Right renal pelvis (tissue), 4 donors: ENCODE measurements around the gene MEX3D. TPM values are rescaled to one million over a fixed set of nuclear protein-coding genes. Genes with fewer than 3 reads are reported as not detected.

ENCODE experiments used
- DNase-seq, 4 donors: peaks; one replicate each; pipeline ENCODE4 v3.0.0-alpha.2; 2013; ENCODE audit warnings: low read depth in 4 of 4, low spot score in 3 of 4, missing footprints in 1 of 4
- polyA plus RNA-seq, 4 donors: library from polyadenylated mRNA; unstranded; fragments of 120-200 nt; gene quantifications; one replicate each; pipeline ENCODE4 v1.2.1, GENCODE V29; 2013; ENCODE audit not compliant: insufficient read length in 4 of 4

MEX3D gene
- polyA plus RNA-seq, 4 donors: 23.7 to 40.4 (median 26.3) TPM

DNA sequence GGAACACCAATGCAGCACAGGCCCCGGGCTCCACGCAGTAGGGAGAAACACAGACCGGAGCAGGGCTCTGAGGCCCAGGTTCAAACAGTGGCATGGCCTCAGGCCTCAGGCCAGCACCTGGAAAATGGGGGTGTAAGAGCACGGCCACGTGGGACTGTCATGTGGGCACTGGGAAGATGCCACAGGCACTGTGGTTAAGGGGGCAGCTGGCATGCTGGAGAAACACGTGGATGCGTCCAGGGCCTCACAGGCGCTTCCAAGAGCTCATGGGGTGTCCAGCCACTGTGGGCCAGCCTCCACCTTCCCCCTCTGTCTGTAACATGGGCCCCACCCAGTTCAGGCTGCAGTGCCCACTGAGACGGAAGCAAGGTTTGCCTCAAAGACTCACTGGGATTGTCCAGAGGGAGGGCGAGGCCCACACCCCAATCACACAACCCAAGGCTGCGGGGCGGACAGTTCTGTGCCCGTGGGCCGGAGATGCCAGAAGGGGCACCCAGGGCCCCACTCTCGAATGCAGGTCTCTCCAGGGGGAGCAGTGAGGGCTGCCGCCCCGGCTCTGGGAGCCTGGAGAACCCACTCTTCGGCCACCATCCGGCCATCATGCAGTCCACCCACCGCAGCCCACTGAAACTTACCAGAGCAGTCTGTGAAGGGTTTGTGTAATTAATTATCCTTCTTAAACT, 30.8 kb upstream of the MEX3D start:
- DNase-seq: no peak

DNA sequence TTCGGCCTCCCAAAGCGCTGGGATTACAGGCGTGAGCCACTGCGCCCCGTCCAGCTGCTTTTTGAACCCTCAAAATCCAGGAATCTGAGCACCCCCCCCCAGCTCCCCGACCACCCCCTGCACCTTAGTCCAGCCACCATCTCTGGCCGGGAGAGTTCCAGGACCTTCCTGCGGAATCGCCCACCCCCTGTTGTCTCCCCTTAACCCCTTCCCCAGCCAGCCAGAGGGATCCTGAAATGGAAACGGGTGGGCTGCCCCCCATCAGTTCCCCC, 25.3 kb upstream of the MEX3D start:
- no peak for DNase-seq

DNA sequence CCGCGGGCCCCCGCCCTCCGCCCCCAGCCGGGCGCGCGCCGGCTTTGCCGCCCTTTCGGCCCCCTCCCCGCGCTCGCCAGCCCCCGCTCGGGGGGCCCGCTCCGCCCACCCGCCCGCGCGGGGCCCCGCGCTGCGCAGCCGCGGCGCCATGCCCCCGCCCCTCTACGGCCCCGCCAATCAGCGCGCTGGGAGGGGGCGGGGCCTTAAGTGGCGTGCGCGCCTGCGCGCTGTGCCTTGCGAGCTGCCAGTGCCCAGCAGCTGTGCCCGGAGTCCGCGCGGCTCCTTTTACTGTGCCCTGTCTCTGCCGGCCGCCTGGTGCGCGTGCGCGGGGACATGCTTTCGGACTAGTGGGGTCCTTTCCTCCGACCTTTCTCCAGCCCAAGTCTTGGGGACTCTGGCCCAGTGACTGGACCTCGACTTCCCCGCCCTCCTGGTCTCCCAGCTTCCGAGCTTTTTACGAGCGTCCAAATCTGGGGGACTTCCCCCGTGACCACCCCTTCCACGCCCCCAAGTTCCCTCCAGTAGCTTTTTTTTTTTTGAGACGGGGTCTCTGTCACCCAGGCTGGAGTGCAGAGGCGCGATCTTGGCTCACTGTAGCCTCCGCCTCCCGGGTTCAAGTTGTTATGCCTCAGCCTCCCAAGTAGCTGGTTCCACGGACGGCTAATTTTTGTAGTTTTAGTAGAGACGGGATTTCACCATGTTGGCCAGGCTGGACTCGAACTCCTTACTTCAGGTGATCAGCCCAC, 24.8 kb upstream of the MEX3D start, which contains the start of gene MBD3:
Gene MBD3 (minus strand): TSS at position 111 of the 746 bp plus-strand sequence. CDS start 234 bp downstream, outside the sequence.
- DNase-seq: peak; percentile 86 to 91 (median 88)

DNA sequence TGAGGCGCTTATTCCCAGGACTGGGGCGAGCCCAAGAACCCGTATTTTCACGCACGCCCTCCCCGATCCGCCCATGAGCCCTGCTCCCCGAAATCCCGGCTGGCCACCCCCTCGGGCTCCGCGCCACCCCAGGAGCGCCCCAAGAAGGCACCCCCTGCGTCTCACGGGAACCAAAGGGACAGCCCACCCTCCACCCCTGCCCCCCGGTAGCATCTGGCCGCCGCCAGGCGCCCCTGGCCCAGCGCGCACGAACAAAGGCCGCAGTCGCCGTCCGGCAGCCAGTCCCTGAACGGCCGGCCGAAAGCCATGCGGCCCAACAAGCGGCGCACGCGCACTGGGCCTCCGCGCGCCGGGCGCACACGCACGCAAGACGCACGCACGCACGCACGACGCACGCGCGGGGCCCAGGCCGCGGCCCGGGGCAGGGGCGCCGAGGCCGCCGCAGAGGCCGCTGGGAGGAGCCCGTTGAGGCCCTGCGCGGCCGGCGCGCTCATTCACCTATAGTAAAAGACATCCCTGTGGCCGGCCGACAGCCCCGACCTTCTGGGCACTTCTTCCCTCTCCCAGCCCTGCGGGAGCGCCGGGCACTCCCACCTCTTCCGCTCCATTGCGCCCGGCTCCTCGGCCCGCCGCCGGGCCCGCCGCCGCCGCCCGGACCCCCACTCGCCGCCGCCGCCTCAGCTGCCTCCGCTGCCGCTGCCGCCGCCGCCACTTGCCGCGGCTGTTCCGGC, 24.1 kb upstream of the MEX3D start:
- peak; percentile 71 to 78 (median 75) for DNase-seq

DNA sequence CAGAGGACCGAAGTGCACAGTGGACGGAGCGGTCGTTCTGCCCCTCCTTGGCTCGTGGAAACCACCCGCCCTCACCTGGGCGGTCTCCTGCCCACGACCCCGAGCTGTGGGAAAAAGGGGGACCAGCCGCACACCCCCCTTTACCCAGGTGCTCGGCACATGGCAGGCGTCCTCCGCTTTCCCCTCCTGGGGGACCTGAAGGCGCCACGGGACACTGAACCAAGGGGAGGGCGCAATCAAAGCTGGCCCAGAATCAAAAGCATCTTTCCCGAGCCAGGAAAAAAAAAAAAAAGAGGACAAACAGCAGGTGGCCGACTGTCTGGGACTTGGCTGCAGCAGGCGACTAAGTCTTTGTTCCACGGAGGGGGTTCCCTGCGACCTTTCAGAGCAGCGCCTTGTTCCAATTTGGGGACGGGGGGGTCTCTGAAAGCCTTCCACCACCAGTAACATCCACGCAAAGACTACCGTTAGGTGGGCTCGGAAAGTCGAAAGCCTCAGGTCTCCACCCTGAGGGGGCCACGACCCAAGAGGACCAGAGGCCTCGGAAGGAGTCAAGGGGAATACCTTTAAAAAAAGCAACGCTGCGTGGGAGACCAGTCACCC, 23.4 kb upstream of the MEX3D start:
- no peak for DNase-seq

DNA sequence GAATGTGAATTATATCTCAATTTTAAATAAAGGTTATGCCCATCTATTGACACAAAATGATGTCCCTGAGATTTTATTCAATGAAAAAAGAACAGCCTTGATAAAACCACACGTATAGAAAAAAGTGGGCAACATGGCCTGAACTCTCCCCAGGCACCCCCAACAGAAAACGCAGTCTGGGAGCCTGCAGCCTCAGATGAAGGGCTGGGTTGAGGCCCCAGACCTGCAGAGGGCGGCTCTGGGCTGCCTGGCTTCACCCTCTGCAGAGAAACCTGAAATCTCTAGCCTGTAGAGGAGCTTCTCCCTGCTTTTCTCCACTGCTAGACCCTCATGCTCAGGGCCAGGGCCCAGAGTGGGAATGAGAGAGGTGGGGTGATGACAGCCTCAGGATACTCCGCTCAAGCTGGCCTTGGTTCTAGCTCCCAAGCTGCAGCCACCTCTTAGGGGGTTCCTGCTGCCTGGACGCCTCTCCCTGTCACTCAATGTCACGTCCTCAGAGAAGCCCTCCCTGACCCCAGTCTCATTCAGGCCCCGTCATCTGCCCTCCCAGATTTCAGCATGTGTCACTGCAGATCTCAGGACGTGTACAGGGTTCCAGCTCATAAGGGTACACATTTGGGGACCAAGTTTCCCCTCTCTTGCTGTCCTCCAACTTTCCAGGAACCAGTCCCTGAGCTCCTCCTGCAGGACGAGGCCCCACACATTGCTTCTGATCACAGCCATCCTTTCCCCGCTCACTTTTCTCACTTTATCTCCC, 22.7 kb upstream of the MEX3D start:
- DNase-seq: no peak

DNA sequence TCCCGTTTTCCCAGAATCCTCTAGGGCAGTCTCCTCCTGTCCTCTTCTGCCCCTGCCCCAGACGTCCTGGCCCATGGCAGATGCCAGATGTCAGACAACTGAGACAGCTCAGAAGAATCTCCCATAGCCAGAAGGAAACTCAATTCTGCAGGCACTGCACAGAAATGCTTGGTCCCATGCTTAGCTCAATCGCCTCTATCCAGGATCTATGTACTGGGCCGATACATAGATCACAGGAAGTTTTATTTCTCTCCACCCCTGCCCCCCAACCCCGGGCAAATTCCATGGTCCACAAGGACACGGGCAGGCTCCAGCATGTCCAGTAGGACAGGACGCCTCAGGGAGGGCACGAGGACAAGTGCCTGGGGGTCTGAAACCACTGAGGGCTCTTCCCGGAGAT, 19.7 kb upstream of the MEX3D start:
- DNase-seq: no peak

DNA sequence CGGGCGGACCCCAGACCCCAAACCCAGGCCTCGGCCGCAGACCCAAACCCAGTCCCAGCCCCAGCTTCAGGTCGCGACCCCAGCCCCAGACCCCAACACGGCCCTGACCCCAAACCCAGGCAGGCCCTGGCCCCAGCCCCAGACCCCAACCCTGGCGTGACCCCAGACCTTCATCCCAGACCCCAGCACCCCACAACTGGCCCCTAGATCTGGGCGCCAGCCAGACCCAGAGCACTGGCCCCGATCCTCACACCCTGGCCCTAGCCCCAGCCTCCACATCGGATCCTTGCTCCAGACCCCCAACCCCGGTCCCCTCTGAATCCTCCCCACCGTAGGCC, 17.1 kb upstream of the MEX3D start:
- DNase-seq: no peak

DNA sequence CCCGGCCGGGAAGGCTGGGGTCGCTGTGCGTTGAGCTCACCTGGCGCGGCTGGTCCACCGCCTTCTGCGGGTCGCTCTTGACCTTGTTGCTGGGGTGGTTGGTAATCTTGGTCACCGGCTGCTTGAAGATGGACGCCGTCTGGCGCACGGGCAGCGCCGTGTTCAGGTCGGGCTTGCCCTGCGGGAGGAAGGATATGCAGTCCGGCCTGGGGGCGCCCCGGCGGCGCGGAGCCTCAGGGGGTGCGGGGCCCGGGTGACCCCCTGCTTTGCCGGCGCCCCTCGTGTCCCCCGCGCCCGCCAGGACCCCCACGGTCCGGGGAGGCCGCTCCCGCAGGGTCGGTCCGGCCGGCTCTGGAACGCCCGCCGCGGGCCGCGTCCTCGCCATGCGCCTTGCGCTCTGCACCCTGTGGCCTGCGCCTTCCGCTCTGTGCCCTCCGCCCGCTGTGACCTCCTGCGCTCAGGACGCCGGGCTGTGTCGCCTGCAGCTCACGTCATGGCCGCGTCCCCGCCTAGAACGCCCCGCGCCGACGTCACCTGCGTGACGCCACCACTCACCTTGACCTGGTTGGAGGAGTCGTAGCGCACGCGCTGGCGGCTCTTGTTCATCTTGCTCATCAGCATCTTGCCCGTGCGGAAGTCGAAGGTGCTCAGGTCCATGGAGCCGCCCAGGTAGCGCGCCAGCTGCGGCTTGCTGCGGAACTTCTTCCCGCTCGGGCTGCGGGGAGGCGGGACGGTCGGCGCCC, 16.5 kb upstream of the MEX3D start:
- no peak for DNase-seq

DNA sequence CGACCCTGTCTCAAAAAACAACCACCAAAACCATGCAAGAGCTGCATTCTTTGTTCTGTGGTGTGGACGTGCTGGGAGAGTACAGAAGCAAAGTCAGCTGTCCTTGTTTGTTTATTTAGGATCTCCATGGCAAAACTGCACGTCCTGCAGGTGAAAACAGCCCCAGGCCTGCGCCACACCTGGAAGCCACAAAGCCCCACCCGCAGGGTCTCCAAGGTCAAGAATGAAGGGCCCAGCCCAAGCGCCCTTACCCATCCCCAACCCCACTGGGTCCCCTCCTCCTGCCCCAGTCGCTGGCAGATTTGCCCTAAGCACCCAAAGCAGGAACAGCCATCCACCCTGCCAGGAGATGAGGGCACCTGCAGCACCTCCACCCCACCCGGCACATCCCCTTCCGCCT, 14.1 kb upstream of the MEX3D start:
- no peak for DNase-seq

DNA sequence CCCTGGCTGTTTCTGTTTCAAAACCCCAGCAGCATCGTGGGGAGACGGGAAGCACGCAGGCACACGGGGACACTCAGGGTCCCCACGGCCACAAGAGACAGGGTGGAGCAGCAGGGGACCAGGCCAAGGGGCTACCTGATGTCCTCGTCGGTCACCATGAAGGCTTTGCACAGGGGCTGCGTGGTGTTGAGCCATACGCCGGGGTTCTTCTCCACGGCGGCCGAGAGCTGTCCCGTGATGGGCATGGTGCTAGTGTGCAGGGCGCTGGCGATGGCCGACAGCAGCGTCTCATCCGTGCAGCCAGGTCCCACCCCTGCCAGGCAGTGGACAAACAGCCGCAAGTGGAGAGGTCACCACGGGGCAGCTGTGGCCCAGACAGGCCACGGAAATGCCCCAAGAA, 12.8 kb upstream of the MEX3D start:
- DNase-seq: no peak

DNA sequence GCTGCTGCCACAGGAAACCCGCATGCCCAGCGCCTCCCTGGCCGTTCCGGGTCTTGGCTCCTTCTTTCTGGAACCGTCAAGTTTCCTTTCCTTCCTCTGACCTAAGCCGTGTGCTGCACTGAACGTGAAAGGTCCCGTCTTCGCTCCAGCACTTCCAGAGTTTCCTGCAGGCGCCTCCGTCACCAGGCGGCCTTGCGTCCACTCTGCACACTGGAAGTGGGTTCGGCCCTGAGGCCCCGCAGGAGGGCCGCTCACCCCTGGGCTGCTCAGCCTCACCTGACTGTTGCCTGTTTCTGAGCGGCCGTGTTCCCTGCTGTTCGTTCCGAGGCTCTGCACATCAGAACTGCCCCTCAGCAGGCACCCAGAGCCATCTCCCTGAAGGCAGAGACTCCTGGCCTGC, 12.3 kb upstream of the MEX3D start:
- no peak for DNase-seq

DNA sequence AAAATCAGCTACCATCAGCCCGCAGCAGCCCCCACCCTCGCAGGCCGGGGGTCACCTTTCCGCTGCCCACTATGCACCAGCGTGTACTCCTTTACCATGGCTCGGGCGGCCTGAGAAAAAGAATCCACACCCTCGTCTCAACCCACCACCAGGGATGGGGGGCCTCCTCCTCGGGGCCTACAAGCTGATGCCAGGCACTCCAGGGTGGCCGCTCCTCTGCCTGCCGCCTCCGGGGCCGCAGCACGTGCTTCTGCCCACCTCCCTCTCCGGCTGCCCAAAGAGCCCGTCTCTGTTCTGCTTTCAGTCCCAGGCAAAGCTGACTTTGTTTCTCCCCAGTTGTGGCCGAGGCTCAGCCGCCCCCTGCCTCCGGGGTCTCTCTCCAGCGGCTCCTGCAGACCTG, 11.1 kb upstream of the MEX3D start:
- no peak for DNase-seq

DNA sequence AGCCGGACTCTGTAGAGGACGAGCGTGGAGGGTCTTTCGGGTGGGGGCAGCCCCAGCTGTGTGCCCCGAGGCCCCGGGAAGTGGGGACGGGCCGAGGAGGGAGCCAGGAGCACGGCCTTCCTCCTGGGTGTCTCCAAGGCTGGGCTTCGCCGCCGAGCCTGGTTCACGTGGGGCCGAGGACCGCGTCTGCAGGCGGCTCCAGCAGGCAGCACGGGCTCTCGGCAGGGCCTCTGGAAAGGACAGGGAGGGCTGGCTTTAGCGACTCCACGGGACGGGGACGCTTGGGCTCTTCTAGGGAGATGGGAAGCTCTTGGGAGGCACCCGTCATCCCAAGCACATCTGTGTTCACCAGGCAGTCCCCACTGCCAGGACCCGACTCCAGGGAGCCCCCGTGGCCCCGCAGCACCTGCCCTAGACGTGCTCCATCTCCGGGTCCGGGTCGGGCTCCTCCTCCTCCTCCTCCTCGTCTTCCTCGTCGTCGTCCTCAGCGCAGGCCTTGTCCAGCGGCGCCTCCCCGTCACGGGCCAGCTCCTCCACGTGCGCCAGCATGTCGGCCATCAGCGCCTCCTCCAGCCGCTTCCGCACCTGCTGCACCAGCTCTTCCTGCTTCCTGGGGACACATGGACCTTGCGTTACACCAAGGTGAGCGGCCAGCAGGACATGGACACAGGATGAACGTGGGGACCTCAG, 9.9 kb upstream of the MEX3D start:
- no peak for DNase-seq

DNA sequence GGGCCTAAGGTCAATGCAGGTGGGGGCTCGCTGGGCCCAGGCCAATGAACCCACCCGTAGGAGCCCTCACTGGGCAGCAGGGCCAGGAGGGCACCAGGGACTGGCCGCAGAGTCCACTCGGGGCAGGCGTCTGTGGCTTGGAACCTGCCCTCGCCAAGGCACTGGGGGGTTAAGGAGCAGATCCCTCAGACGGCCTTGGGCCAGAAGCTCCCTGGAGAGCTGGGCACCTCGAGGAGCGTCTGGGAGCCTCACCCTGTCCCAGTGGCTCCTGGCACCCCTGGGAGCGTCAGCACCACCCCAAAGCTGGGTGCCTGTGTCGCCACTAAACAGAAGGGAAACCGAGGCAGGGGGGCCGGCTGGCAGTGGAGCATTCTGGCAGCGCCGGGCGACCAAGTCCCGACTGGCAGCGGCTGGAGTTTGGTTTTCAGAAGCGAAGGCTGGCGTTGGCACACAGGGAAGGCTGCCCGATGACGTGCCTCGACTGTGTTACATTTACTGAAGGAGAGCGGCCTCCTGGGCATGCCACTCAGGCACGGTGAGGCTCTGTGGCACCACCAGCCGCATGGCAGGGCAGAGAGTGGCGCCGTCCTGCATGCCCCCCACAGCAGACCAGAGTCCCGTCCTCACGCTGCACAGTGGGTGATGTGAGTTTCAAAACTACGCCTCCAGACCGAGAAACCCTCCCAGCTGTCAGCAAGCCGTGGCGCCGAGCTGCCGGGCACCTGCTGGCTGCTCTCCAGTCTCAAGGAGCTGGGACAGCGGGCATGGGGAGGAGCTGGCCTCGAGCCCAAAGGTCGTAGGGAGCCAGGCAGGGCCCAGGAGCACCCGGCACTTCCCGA, 9.2 kb upstream of the MEX3D start:
- no peak for DNase-seq

DNA sequence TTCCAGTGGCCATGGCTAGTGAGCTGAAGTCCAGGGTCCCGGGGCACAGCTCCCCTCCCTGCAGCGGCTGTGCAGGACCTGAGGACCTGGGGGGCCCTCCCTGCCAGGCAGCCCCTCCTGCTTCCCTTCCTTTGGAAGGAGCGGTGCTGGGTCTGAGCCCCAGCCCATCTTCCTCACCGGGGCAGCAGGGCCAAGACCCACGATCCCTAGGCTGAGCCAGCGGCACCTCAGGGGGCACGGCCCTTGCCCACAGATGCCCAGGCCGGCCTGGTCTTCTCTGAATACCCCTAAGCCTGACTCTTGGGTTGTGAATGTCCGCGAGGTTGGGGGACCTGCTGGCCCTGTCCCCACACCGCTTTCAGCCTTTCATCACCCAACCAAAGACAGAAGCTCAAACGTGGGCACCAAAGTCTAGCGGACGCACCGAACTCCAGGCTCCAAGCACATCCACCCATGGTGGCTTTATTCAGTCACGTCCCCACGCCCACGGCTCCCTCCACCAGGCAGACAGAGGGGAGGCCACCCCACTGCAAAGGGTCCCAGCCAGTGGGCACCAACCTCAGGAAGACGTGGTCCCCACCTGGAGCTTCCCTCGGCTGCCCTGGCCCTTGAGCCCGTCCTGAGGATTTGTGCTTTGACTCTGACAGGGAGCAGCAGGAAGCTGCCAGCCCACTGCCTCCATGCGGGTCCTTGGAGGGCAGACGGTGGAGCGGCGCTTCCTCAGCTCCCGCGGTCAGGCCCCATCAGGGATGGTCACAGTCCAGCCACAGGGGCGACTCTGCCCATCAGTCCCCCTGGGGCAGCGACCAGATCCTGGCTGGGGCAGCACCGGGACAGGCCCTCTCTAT, 8.3 kb upstream of the MEX3D start:
- DNase-seq: no peak

DNA sequence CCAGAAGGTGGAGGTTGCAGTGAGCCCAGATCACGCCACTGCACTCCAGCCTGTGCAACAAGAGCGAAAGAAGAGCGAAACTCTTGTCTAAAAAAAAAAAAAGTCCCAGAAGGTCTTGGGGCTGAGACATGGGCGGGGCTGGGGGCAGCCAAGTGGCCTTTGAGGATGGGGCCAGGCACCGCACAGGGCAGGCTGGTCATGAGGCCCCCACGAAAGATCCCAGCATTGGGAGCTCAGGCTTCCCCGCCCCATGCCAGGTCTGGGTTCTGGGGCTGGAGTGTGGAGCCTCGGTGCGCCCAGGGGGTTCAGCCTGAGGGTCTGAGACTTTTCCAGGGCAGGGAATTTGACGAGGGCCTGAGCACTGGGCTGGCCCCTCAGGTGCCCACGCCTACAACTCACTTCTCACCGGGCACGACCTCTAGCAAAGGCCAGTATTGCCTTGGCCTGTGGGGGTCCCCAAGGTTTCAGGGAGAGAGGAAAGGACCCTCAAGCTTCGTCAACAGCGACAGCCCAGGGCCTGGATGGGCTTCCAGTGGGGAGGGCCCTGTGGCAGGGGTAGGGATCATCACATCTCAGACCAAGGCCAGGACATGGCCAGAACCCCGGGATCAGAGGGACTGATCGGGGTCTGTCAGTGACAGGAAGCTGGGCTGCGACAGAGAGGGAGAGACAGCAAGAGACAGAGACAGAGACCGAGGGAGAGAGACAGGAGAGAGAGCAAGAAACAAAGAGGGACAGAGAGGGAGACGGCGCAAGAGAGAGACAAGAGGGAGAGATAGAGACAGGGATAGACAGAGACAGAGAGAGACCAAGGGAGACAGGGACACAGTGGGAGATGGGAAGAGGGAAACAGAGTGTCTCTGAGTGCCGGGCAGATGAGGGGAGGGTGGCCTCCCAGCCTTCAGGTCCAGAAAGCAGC, 7.5 kb upstream of the MEX3D start:
- no peak for DNase-seq
